Measurements from ENCODE around the gene SLN.

The SLN gene

GRCh38 chr11:107683061-107683460 is 28.8 kb downstream of the SLN start:
- POLR2A ChIA-PET, result no interaction called here
- H3K36me3 ChIP-seq (ENCODE audit: control insufficient read depth in 2 of 2, insufficient read depth in 1 of 2, low read length in 2 of 2), result no peaks in the 10 kb centered on the region
- CTCF ChIA-PET, result interaction anchor here (0.6 to 1.5 kb wide), 12 partner anchors 8 to 645 kb away, joined by 3 to 6 read pairs (median 4); no protein-coding TSS in a partner anchor
- TF ChIP-seq KLF7 (tag by site-specific recombination; IDR thresholded peaks at IDR 0.05; ENCODE audit: borderline replicate concordance) (no peak), ZNF791 (tag by site-specific recombination; IDR thresholded peaks at IDR 0.05) (no peak), ZNF391 (tag by site-specific recombination; IDR thresholded peaks at IDR 0.05; ENCODE audit: borderline replicate concordance, low read depth) (no peak), GLI4 (tag by site-specific recombination; IDR thresholded peaks at IDR 0.05) (no peak), ZNF433 (tag by site-specific recombination; IDR thresholded peaks at IDR 0.05; ENCODE audit: low read depth) (no peak), ZSCAN30 (tag by site-specific recombination; IDR thresholded peaks at IDR 0.05) (no peak), ZNF518A (tag by site-specific recombination; conservative IDR thresholded peaks at IDR 0.05; ENCODE audit: low read depth) (no peak), ZBTB17 (tag by site-specific recombination; IDR thresholded peaks at IDR 0.05) (no peak), ZNF423 (tag by site-specific recombination; IDR thresholded peaks at IDR 0.05) (no peak), KLF1 (tag by site-specific recombination; IDR thresholded peaks at IDR 0.05) (no peak), ZNF629 (tag by site-specific recombination; IDR thresholded peaks at IDR 0.05) (no peak), ZNF626 (tag by site-specific recombination; IDR thresholded peaks at IDR 0.05) (no peak), ZNF558 (tag by site-specific recombination; IDR thresholded peaks at IDR 0.05) (no peak), ZBTB44 (tag by site-specific recombination; IDR thresholded peaks at IDR 0.05) (no peak), ZNF776 (tag by site-specific recombination; IDR thresholded peaks at IDR 0.05; ENCODE audit: borderline replicate concordance) (no peak), ZNF76 (tag by site-specific recombination; IDR thresholded peaks at IDR 0.05; ENCODE audit: borderline replicate concordance, low read depth) (no peak), ZNF585B (tag by site-specific recombination; IDR thresholded peaks at IDR 0.05) (no peak), ZNF121 (tag by site-specific recombination; IDR thresholded peaks at IDR 0.05) (no peak), ZNF174 (tag by site-specific recombination; IDR thresholded peaks at IDR 0.05) (no peak), FEZF1 (tag by site-specific recombination; IDR thresholded peaks at IDR 0.05) (no peak)
- H3K4me3 ChIP-seq (ENCODE audit: low read depth, low read length), result no peak overlapping the region
- H3K9me3 ChIP-seq (ENCODE audit: control insufficient read depth, insufficient read depth, low read depth, low read length), result no peaks in the 10 kb centered on the region
- H3K4me1 ChIP-seq (ENCODE audit: control insufficient read depth, insufficient read depth, low read length), result no peaks in the 10 kb centered on the region
- H3K27ac ChIP-seq (ENCODE audit: extremely low read depth, low read depth, low read length), result no peak overlapping the region

GRCh38 chr11:107682572-107682971 is 29.3 kb downstream of the SLN start:
- Histone ChIP-seq H3K4me3 (ENCODE audit: low read depth, low read length) (no peak overlapping the region), H3K27ac (ENCODE audit: extremely low read depth, low read depth, low read length) (no peak overlapping the region), H3K36me3 (ENCODE audit: control insufficient read depth in 2 of 2, insufficient read depth in 1 of 2, low read length in 2 of 2) (no peaks in the 10 kb centered on the region), H3K4me1 (ENCODE audit: control insufficient read depth, insufficient read depth, low read length) (no peaks in the 10 kb centered on the region), H3K9me3 (ENCODE audit: control insufficient read depth, insufficient read depth, low read depth, low read length) (no peaks in the 10 kb centered on the region)
- no peak for TF ChIP-seq ZSCAN4 (tag by site-specific recombination; IDR thresholded peaks at IDR 0.05)
- TF ChIP-seq ZNF596 (tag by site-specific recombination; IDR thresholded peaks at IDR 0.05), result no peak
- TF ChIP-seq ZNF776 (tag by site-specific recombination; IDR thresholded peaks at IDR 0.05; ENCODE audit: borderline replicate concordance), result no peak
- ChIA-PET CTCF (interaction anchor here (0.6 to 2.0 kb wide), 5 partner anchors 40 to 645 kb away, joined by 3 to 6 read pairs (median 4); no protein-coding TSS in a partner anchor), POLR2A (no interaction called here)

All from HEK293 (cell line).